Esophagus squamous epithelium (tissue), 4 donors: ENCODE data around the gene PLD5.

Experiments
- CTCF ChIP-seq, 6 experiments: fragments of 450-650 bp in 4 of 6; fragments of 200-600 bp in 2 of 6; sonication (generic) in 2 of 6; IDR thresholded peaks; one replicate each; pipeline ENCODE4 v1.5.1; 2016 to 2019; ENCODE audit warnings: antibody characterized with exemption in 6 of 6, mild to moderate bottlenecking in 4 of 6, moderate library complexity in 4 of 6
- POLR2A ChIP-seq, 4 donors: fragments of 450-650 bp; IDR thresholded peaks; one replicate each; pipeline ENCODE4 v1.6.1; 2017; ENCODE audit warnings: antibody characterized with exemption in 4 of 4, mild to moderate bottlenecking in 4 of 4, moderate library complexity in 3 of 4

GRCh38 chr1:242237051-242237450 is 287.4 kb downstream of the PLD5 start:
- TF ChIP-seq POLR2A (IDR thresholded peaks at IDR 0.05) (no peak), CTCF (IDR thresholded peaks at IDR 0.05) (no peak)
